ENCODE results near the gene ICAM3. TPM values are rescaled to one million over a fixed set of nuclear protein-coding genes. Genes with fewer than 3 reads are reported as not detected.

Gene ICAM3
- total RNA-seq, 1 experiment from 2014 or later, result 8.3 TPM

DNA sequence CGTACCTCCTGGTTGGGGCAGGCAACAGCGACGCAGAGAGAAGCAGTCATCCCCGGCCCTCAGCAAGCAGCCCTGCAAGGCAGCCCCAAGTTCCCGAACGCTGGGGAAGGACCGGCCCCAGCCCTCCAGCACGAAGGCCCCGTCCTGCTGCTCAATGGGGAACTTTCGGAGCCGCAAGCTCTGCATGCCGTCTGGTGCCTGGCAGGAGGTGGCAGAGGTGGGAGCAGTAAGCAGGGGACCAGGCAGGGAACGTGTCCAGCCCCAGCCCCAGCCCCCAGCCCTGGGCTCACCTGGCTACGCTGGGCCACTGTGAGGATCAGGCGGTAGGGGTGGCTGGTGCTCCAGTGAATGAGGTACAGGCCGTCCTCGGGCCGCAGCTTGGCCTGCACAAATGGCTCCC, 22.8 kb upstream of the ICAM3 start:
- no peaks in the 10 kb centered on the region for H3K9me2 ChIP-seq (ENCODE audit: insufficient read depth)
- H3K27me3 ChIP-seq (ENCODE audit: insufficient read depth, low read length), result no peaks in the 10 kb centered on the region
- CTCF ChIA-PET, result no interaction called here
- no peaks in the 10 kb centered on the region for H3K79me2 ChIP-seq (ENCODE audit: insufficient read depth, low read length)
- POLR2A ChIA-PET, result interaction anchor here (1.5 kb wide), 1 partner anchor 73 kb away, joined by 3 read pairs; the partner anchor contains the start of gene ICAM5
- no peak overlapping the region for H3K4me2 ChIP-seq (ENCODE audit: low read length)
- no TSS peak for BruUV-seq (replicated peaks)
- DNase-seq (ENCODE audit: low read depth, low spot score) (no peak), ATAC-seq (no peak)
- no peaks in the 10 kb centered on the region for H3K9me3 ChIP-seq (ENCODE audit: control insufficient read depth in 1 of 2, insufficient read depth in 1 of 2, low read depth in 1 of 2, low read length in 2 of 2)
- intact Hi-C loops (cut with micrococcal nuclease), result no loop called here
- RAD21 ChIA-PET (ENCODE audit: low non-redundant PET in 1 of 2, low total read pairs in 2 of 2, uncharacterized antibody in 2 of 2, unreplicated experiment in 2 of 2), result no interaction called here
- no peaks in the 10 kb centered on the region for H3K4me1 ChIP-seq (ENCODE audit: control insufficient read depth in 1 of 2, insufficient read depth in 2 of 2, low read length in 2 of 2)
- H3K9ac ChIP-seq (ENCODE audit: low read length), result no peak overlapping the region
- H3K27ac ChIP-seq (ENCODE audit: low read depth, low read length), result no peak overlapping the region
- TF ChIP-seq EZH2 (IDR thresholded peaks at IDR 0.05), result no peak
- TF ChIP-seq POLR2A (IDR thresholded peaks at IDR 0.05; ENCODE audit: borderline replicate concordance, extremely low read depth, insufficient read depth, insufficient read length), result no peak
- TF ChIP-seq, protein P1, sequence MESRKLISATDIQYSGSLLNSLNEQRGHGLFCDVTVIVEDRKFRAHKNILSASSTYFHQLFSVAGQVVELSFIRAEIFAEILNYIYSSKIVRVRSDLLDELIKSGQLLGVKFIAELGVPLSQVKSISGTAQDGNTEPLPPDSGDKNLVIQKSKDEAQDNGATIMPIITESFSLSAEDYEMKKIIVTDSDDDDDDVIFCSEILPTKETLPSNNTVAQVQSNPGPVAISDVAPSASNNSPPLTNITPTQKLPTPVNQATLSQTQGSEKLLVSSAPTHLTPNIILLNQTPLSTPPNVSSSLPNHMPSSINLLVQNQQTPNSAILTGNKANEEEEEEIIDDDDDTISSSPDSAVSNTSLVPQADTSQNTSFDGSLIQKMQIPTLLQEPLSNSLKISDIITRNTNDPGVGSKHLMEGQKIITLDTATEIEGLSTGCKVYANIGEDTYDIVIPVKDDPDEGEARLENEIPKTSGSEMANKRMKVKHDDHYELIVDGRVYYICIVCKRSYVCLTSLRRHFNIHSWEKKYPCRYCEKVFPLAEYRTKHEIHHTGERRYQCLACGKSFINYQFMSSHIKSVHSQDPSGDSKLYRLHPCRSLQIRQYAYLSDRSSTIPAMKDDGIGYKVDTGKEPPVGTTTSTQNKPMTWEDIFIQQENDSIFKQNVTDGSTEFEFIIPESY (IDR thresholded peaks at IDR 0.05; ENCODE audit: extremely low read depth, insufficient replicate concordance, low read length), result no peak
- TF ChIP-seq CEBPB (IDR thresholded peaks at IDR 0.05; ENCODE audit: low read depth), result no peak
- peaks cover 13 to 16% of the 10 kb centered on the region in 2 experiments; a peak in 3 of 4 replicates for H3K36me3 ChIP-seq (ENCODE audit: control insufficient read depth in 1 of 2, insufficient read depth in 2 of 2, low read length in 2 of 2)
- no peak overlapping the region for H2AFZ ChIP-seq (ENCODE audit: low read depth, low read length, poor library complexity, severe bottlenecking)
- no peaks in the 10 kb centered on the region for H4K20me1 ChIP-seq (ENCODE audit: insufficient read depth)
- H3K4me3 ChIP-seq (replicated peaks in 1 of 2; ENCODE audit: low read depth in 1 of 2, low read length in 2 of 2), result no peak overlapping the region

DNA sequence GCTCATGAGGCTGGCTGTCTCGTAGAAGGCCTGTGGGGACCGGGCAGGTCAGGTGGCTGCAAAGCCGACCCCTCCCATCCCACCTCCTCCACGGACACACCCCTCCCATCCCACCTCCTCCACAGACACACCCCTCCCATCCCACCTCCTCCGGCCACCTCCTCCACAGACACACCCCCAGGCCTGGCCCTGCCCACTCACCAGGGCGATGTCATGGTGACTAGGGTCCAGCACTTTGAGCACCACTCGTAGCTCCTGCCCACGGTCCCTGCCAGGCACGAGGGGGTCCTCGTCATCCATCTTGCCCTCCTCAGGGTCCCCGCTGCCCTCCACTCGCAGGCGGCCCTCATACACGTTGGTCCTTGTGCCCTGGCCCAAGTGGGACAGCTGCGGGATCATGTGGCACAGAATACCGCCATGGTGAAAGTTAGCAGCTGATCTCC, 22.2 kb upstream of the ICAM3 start:
- no peaks in the 10 kb centered on the region for H3K27me3 ChIP-seq (ENCODE audit: insufficient read depth, low read length)
- no peak overlapping the region for H3K4me3 ChIP-seq (replicated peaks in 1 of 2; ENCODE audit: low read depth in 1 of 2, low read length in 2 of 2)
- H3K9ac ChIP-seq (ENCODE audit: low read length), result no peak overlapping the region
- H3K27ac ChIP-seq (ENCODE audit: low read depth, low read length), result no peak overlapping the region
- CTCF ChIA-PET, result no interaction called here
- ATAC-seq, result peak; percentile 52; the same call in 1 of the 2 replicates
- no peaks in the 10 kb centered on the region for H3K9me2 ChIP-seq (ENCODE audit: insufficient read depth)
- no peaks in the 10 kb centered on the region for H3K9me3 ChIP-seq (ENCODE audit: control insufficient read depth in 1 of 2, insufficient read depth in 1 of 2, low read depth in 1 of 2, low read length in 2 of 2)
- no peaks in the 10 kb centered on the region for H4K20me1 ChIP-seq (ENCODE audit: insufficient read depth)
- no TSS peak for BruUV-seq (replicated peaks)
- H3K36me3 ChIP-seq (ENCODE audit: control insufficient read depth in 1 of 2, insufficient read depth in 2 of 2, low read length in 2 of 2), result peaks cover 14 to 16% of the 10 kb centered on the region in 2 experiments; a peak in 3 of 4 replicates
- H2AFZ ChIP-seq (ENCODE audit: low read depth, low read length, poor library complexity, severe bottlenecking), result no peak overlapping the region
- no peaks in the 10 kb centered on the region for H3K4me1 ChIP-seq (ENCODE audit: control insufficient read depth in 1 of 2, insufficient read depth in 2 of 2, low read length in 2 of 2)
- no peak for DNase-seq (ENCODE audit: low read depth, low spot score)
- intact Hi-C loops (cut with micrococcal nuclease), result no loop called here
- H3K79me2 ChIP-seq (ENCODE audit: insufficient read depth, low read length), result no peaks in the 10 kb centered on the region
- no peak overlapping the region for H3K4me2 ChIP-seq (ENCODE audit: low read length)
- POLR2A ChIA-PET, result interaction anchor here (1.5 kb wide), 1 partner anchor 72 kb away, joined by 3 read pairs; the partner anchor contains the start of gene ICAM5
- RAD21 ChIA-PET (ENCODE audit: low non-redundant PET in 1 of 2, low total read pairs in 2 of 2, uncharacterized antibody in 2 of 2, unreplicated experiment in 2 of 2), result no interaction called here
- TF ChIP-seq EZH2phosphoT487 (IDR thresholded peaks at IDR 0.05; ENCODE audit: borderline replicate concordance) (no peak), EGR1 (IDR thresholded peaks at IDR 0.05; ENCODE audit: low read depth) (no peak), FOSL1 (IDR thresholded peaks at IDR 0.05; ENCODE audit: low read depth) (no peak), ZFX (IDR thresholded peaks at IDR 0.05) (no peak), POLR2A (IDR thresholded peaks at IDR 0.05; ENCODE audit: borderline replicate concordance, extremely low read depth, insufficient read depth, insufficient read length) (no peak), CEBPB (IDR thresholded peaks at IDR 0.05; ENCODE audit: low read depth) (no peak), RAD21 (IDR thresholded peaks at IDR 0.05; ENCODE audit: low read depth) (no peak), ZNF274 (IDR thresholded peaks at IDR 0.05; ENCODE audit: low read depth, low read length) (no peak), SP1 (IDR thresholded peaks at IDR 0.05; ENCODE audit: low read depth) (no peak), ELF1 (IDR thresholded peaks at IDR 0.05; ENCODE audit: borderline replicate concordance, low read depth) (no peak), EZH2 (IDR thresholded peaks at IDR 0.05) (no peak)
- TF ChIP-seq, protein P2, sequence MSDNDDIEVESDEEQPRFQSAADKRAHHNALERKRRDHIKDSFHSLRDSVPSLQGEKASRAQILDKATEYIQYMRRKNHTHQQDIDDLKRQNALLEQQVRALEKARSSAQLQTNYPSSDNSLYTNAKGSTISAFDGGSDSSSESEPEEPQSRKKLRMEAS (IDR thresholded peaks at IDR 0.05), result no peak
- TF ChIP-seq, protein P1 (IDR thresholded peaks at IDR 0.05; ENCODE audit: extremely low read depth, insufficient replicate concordance, low read length), result no peak
- TF ChIP-seq, protein P3, sequence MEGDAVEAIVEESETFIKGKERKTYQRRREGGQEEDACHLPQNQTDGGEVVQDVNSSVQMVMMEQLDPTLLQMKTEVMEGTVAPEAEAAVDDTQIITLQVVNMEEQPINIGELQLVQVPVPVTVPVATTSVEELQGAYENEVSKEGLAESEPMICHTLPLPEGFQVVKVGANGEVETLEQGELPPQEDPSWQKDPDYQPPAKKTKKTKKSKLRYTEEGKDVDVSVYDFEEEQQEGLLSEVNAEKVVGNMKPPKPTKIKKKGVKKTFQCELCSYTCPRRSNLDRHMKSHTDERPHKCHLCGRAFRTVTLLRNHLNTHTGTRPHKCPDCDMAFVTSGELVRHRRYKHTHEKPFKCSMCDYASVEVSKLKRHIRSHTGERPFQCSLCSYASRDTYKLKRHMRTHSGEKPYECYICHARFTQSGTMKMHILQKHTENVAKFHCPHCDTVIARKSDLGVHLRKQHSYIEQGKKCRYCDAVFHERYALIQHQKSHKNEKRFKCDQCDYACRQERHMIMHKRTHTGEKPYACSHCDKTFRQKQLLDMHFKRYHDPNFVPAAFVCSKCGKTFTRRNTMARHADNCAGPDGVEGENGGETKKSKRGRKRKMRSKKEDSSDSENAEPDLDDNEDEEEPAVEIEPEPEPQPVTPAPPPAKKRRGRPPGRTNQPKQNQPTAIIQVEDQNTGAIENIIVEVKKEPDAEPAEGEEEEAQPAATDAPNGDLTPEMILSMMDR (IDR thresholded peaks at IDR 0.05 in 2 of 3, conservative IDR thresholded peaks at IDR 0.05 in 1 of 3; ENCODE audit: borderline replicate concordance in 1 of 3, insufficient read depth in 1 of 3, low read depth in 2 of 3, low read length in 2 of 3), result no peak
